NCI-H2081 treated with DMSO at 0.1 percent for 48 hours (cell line): ENCODE data around the gene GRIK4.

Experiments
- DNase-seq: peaks from one replicate; lab custom pipeline; 2025; lab: John Stamatoyannopoulos, UW

GRIK4 gene

DNA sequence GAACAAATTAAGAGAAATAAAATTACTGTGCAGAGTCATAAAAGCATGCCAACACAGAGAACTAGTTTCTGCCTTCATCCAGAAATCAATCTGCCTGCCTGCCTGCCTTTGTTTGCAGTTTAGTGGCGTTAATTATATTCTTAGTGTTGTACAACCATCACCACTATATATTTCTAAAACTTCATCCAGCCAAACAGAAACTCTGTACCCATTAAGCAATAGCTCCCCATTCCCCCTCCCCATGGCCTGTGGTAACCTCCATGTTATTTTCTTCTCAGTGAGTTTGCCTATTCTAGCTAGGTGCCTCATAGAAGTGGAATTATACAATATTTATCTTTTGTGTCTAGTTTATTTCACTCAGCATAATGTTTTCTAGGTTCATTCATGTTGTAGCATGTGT lies 329.1 kb downstream of the GRIK4 start:
- no peak for DNase-seq

DNA sequence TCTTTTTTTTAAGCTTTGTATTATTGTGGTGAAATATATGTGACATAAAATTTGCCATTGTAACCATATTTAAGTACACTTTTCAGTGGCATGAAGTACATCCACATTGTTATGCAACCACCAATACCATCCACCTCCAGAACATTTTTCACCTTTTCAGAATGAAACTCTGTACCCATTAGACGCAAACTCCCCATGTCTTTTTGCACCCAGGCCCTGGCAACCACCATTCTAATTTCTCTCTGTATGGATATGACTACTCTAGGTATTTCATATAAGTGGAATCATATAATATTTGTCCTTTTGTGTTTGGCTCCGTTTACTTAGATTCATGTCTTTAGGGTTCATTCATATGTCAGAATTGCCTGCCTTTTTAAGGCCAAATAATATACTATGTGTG lies 329.5 kb downstream of the GRIK4 start:
- DNase-seq = no peak

DNA sequence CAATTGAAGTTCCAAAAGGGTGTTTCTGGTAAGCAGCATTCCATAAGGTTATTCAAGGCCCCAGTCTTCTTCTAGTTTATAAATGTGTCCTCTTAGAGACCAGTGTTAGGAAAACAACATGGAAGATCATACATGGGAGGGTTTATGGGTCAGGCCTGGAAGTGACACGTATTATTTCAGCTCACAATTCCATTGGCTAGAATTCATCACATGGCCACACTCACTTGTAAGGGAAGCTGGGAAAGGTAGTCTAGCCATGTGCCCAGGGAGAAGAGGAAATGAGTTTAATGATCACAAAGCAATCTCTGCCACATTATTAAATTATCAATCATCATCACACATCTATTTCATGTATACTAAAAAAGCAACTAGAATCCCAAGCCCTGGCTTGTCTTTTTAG lies 330.6 kb downstream of the GRIK4 start:
- no peak for DNase-seq

DNA sequence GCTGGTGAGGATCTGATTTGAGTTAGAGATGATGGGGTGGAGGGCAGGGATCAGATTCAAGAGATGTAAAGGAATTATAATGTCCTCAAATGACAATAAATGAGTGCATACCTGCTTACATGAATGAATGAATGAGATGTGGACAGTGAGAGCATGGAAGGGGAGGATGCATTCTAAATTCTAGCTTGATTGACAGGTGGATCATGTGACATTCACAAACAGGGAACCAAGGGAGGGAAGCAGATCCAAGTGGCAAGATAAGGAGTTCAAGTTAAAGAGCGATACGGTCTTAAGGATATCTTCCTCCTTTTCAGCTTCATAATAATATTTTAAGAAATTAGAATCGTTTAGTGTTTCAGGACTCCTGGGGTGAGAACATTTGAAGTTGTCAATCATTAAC lies 341.9 kb downstream of the GRIK4 start:
- DNase-seq = no peak

DNA sequence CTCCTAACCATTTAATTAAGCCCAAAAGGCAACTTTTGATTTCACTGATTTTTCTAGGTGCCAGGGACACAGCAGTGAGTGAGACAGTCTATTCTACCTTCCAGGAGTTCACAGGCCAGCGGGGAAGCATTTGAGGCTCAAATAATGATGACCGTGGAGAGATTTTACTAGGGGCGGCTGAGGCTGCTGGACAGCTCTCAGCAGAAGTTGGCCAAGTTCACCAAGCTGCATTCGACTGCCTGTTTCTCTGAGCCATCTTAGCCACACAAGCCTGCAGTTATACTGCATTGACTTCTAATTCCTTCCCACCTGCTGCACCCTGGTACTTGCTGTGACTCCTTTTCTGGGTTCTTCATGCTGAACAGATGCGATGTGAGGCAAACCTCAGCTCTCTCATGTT lies 343.4 kb downstream of the GRIK4 start:
- no peak for DNase-seq

DNA sequence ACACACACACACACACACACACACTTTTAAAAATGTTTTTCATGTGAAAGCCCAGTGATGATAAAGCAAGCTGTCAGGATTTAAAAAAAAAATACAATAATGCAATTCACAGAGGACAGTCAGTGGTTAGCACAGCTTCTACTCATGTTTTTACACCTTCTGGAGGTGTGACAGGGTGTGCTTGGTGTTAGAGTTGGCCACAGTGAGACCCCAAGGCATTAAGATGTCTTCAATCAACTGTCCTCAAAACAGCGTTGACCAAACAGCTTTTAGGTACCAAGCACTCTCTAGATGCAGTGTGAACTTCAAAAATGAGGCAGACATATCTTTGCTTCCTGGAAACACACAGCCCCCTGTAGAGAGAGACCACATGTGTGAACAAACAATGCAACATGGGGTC lies 346.0 kb downstream of the GRIK4 start:
- DNase-seq = no peak

DNA sequence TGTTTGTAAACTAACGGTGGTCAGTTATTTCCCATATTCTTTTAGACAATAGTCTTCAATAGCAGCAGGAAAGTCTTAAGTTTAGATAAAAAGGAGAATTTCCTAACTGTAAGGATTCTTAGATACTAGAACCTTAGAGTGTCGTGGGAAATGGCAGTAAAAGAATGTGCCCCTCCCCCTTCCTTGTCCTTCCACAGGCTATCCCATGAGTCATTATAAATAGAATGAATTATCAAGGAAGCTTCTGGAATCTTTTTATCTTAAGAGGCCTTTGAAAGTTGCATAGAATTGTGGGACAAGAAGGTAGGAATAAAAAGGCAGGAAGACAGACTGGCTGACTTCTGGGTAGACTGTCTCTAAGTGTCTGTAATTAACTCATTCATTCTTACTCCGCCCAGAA lies 347.2 kb downstream of the GRIK4 start:
- DNase-seq = no peak

DNA sequence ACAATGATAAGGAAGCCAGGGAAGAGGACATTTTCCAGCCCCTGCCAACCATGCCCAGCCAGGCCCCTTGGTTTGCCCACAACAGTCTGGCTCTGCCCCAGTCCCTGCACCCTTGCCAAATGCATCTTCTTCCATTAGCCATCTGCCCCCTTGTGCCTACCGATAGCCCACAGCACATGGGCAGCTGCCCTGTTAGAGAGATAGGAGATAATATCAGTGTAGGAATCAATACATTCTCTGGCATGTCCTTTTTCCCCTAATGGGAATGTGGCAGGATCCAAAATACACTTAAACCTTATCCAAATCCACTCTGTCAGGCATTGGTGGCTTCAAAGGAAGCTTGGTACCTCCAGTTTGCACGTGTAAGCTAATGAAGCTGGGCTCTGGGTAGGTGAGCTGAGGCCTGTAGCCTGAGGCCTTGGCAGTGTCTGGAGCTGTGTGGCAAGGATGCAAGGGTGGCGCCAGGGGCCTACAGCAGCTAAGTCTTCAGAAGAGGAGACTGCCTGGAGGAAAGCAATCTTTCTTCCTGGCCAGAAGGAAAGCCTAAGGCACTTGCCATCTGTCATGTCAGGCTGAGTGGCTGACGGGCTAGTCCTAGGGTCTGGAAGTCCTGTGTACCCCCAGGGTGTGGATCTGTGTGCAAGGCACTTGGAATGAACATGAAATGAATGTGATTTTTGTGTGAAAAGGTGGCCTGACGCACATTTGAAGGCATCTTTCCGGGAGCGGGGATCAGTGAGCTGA lies 348.2 kb downstream of the GRIK4 start:
- no peak for DNase-seq

DNA sequence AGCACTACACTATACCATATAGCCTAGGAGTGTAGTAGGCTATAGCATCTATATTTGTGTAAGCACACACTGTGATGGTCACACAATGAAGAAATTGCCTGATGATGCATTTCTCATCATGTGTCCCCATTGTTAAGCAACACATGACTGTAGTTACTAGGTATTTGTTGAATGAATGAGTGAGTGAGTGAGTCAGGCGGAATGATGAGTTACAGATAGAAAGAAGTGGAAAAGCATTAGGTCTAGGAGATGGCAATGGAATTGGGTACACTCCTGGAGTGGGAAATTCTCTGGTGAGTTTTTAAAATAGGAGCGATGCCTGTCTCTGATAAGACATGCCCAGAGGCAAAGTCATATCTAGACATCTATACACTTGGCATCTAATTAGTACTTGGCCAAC lies 351.8 kb downstream of the GRIK4 start:
- DNase-seq = no peak

DNA sequence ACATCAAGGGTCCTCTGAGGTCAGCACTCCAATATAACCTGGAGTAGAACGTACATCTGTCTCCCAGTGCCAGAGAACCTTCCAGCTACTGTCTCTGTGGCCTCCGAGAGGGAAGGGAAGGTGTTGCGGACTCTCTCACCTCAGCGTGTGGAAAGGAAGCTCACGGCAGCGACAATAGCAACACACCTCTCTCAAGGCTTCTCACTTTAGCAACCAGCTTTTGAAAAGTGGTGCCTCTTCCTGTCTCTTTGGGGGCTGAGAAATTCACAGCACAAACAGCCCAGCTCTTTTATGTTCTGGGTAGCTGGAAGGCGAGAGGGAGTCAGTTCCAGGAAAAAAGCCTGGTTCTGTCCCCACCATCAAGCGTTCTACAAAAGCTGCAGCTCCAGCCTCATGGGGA lies 355.5 kb downstream of the GRIK4 start:
- DNase-seq = no peak

DNA sequence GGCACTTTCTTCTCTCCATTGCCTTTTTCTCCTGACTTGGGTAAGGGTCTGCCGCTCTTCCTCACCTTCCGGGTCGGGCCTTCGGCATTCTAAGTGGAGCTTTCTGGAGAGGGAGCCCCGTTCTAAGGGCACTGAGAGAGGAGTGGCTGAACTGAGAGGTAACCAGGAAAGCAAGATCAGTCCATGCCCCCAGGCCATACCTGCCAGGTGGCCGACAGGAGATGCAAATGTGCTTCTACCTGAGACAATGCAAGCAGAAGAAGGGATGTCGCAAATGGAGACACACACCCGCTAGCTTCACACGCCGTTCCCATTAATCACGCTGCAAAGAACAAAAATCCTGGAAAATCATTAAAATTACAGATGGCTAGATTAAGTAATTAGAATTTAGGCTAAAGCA lies 356.0 kb downstream of the GRIK4 start:
- no peak for DNase-seq

DNA sequence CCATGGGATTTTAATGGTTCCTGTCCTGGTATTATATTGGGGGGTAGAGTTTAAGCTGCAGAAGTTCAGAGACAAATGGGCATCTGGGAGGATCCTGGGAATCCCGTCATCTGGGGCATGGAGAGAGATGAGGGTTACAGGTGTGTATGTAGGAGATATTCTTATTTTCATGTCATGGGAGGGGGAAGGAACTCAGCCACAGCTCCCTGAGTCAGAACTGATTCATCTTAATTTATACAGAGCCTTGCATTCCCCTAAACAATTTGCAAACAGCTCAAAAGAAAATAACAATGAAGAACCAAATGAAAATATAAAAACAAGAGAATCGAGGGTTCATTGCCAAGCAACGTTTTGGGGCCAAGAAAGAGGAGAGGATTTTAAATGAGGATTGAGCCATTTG lies 356.4 kb downstream of the GRIK4 start:
- no peak for DNase-seq

DNA sequence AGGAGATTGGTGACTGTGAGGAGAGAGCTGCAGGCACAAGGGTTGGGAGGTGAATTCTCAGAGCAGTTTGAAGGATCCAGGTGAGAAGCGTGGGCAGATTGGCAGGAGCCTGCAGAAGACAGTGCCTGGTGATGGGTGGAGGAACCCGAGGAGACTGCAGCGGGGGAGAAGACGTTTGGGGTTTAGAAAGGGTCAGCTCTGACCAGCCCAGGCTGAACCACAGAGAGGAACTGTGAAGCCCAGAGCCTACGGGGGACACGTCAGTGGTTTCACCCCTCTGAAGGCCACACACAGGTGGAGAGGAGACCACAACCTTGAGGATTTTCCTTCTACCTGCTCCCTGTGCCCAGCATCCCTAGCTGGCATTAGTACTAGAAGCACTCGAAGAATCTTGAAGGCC lies 357.5 kb downstream of the GRIK4 start:
- no peak for DNase-seq

DNA sequence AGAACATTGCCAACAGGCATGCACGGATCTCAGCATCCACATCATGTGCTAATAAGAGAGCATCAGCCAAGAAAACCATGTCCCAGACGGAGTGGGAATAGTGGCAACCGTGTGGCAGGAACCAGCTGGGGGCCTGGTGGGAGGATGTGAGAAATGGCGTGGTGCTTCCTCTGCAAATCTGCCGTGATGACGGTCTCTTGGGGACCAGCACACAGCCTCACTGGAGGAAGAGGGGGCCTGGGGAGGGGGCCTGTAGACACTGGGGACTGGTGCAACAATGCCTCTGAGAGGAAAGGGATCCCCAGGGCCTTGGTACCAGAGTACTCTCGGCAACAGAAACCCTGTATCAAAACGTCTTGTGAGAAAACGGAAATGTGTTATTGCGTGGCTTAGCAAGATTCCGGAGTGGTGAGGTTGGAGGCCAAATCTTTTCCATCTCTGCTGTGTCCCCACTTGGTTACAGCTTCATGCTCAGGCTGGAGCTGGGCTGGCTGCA lies 358.0 kb downstream of the GRIK4 start:
- DNase-seq = no peak

DNA sequence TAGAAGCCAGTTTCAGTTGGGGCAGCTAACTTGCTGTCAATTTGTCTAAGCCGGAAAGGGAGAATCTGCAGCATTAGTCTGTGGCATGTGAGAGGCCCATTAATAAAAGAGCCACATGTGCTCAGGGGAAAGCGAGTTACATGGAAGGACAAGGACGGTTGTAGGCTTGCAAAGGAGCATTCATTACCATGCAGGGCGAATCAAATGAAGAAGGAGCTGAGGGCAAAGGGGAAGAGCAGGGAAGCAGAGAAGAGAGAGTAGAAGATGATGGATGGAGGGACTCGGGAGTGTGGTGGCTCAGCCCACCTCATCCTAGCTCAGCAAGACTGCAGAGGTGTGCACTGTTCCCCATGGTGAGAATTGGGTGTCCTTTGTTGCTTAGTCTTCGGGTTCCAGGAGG lies 359.6 kb downstream of the GRIK4 start:
- no peak for DNase-seq

DNA sequence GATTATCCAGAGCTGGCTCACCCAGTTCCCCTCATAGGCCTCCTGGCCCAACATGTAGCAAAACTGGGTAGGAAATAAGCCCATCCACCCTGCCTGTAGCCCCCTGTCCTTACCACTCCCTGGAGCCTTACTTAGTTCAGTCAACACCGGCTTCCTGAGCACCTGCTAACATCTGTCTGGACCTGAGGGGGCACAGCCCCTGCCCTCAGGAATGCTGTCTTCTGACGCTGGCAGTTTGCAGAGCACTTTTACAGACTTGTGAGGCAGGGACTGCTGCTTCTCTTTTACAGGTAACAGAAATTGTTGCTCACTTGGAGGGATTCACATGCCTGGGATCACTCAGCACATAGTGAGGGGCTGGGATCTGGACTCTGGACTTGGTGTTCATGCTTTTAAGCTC lies 360.4 kb downstream of the GRIK4 start:
- no peak for DNase-seq

DNA sequence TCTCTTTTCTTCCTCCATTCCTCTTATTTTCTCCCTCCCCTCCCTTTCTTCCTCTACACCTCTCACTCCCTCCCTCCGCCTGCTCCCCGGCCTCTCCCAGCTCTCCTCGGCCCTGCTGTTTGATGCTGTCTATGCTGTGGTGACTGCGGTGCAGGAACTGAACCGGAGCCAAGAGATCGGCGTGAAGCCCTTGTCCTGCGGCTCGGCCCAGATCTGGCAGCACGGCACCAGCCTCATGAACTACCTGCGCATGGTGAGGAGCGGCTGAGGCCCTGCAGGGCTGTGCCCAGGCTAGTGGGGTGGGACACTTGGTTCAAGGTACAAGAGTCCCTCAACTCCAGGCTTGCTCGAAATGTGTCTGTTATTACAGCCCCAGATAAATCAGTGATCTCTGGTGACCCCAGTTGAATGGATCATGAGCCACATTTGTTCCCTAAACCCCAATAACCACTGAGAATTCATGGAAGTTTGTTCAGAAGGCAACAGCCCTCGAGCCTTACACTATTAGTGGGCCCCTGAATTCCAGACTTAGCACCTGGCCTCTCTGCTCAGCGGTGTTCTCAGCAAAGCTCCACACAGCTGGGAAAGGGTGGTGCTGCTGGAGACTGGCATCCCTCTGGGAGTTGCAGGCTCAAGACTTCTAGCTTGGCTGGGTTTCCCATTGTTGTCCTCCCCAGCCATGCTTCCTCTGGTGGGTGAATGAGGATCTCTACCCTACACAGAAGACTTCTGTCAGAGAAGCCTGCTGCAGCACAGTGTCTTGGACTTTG lies 362.6 kb downstream of the GRIK4 start:
- DNase-seq = no peak

DNA sequence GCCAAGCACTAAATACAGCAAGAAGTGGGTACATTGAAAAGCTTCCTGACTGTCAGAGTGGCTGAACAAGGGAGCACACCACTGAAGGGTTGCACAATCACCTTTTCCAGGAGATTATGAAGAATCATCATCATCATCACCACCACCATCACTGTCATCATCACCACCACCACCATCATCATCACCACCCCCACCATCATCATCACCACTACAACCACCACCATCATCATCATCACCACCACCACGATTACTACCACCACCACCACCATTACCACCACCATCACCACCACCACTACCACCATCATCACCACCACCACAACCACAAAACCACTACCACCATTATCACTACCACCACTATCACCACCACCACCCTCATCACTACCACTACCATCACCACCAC lies 364.4 kb downstream of the GRIK4 start:
- no peak for DNase-seq

DNA sequence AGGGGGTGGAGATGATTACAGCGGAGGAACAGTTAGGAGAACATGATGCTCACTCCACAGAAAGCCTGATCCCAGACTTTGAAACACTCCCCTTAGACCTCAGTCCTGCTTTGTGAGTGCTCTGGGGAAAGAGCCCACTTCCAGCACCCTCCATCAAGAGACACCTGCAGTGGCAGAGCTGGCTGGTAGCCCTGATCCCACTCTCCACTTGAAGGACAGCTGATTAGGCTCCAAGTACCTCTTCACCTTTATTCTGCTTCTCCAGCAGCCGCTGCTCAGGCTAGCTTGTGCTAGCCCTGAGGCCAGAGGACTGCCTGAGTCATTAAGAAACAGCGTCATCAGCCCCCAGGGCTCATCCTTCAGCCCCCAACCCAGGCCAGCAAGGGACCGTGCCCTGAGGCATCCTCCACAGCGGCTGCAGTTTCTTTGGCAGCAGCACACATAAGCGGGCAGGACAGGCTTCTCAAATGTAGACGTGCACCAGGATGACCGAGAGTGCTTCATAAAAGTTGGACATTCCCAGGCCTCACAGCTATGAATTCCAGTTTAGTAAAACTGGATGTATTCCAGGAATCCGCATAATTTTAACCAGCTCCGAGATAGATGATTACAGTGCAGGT lies 366.3 kb downstream of the GRIK4 start:
- no peak for DNase-seq

DNA sequence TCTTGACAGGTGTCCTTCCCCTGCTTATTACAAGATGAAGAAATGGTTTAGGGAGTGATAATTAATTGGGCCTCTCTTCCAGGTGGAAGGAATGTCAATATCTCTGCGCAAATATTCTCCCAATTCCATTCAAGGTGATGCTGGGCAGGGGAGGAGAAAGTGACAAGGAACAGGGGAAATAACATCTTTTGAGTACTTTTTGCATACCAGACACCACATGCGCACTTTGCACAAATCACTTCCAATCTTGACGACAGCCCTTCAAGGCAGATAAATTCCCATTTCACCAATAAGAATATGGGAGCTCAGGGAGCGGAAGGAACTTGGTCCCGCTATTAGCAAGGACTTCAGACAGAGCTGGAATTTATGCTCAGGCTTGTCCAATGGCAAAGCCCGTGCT lies 367.2 kb downstream of the GRIK4 start:
- no peak for DNase-seq

DNA sequence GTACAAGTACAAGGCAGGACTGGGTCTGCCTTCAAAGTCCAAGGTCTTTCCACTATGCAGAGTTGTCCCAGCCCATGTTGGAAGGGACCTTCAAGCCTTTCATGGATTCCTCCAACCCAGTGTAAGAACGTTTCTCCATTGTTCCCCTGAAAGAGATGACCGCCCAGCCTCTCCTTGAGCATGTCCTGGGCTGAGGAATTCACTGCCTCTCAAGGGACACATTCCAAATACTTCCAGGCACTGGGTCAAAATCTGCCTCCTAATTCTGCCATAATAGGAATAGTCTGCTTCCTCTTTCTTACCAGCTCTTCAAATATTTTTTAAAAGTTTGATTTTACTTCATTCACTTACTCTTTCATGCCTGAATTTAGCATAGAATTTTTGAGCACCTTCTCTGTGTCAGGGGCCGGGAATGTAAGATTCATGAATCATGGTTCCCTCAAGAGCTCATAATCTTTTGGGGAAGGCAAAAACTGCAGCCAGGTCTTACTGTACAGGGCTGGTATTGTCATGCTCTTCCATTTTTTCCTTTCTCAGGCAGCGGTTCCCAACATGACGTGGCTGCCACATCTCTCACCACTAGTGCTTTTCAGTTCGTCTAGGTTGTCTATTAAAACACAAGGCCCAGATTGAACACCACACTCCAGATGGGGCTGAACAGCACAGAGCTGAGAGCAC lies 369.1 kb downstream of the GRIK4 start:
- DNase-seq = no peak

DNA sequence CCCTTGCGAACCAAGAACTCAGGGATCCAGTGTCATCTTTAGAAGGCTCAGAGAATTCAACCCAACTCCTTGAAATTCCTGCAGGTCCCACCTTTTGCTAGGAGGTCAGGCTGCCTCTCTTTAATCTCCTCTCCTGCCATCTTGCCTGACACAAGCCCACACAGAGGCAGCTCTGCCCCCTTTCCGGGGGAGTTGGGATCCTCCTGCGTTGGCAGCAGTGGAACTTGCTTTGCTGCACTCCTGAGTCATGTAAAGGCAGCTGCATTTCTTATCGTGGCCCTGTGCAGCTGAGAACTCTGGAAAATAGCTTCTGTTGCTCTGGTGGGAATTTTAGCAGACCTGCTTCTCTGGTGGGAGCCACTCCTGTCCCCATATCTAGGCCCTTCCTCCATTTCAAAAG lies 370.0 kb downstream of the GRIK4 start:
- DNase-seq = no peak

DNA sequence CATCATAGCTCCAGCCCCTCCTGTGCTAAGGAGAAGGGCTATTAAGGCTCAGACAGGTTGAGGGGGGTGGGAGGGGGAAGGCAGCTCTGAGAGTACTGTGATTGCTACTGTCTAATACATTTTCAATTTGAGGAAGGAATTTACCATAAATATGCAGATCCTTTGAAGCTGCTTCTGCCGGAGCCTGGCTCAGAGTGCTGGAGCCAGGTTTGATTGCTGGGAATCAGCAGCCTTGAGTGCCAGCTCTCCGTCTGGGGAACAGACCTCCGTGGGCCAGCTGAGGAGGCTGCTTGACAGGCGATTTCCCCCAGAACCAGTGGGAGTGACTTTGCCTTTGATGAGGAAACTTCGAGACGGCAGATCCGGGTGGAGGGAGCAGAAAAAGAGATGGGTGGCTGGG lies 370.6 kb downstream of the GRIK4 start:
- no peak for DNase-seq
